ENCODE data around the gene TAS1R3. TPM values are rescaled to one million over a fixed set of nuclear protein-coding genes. Genes with fewer than 3 reads are reported as not detected.

Gene TAS1R3
- total and polyA plus RNA-seq, 7 experiments from 2014 or later: 0.32 to 2.6 (median 1.5) TPM; not detected in 1

DNA sequence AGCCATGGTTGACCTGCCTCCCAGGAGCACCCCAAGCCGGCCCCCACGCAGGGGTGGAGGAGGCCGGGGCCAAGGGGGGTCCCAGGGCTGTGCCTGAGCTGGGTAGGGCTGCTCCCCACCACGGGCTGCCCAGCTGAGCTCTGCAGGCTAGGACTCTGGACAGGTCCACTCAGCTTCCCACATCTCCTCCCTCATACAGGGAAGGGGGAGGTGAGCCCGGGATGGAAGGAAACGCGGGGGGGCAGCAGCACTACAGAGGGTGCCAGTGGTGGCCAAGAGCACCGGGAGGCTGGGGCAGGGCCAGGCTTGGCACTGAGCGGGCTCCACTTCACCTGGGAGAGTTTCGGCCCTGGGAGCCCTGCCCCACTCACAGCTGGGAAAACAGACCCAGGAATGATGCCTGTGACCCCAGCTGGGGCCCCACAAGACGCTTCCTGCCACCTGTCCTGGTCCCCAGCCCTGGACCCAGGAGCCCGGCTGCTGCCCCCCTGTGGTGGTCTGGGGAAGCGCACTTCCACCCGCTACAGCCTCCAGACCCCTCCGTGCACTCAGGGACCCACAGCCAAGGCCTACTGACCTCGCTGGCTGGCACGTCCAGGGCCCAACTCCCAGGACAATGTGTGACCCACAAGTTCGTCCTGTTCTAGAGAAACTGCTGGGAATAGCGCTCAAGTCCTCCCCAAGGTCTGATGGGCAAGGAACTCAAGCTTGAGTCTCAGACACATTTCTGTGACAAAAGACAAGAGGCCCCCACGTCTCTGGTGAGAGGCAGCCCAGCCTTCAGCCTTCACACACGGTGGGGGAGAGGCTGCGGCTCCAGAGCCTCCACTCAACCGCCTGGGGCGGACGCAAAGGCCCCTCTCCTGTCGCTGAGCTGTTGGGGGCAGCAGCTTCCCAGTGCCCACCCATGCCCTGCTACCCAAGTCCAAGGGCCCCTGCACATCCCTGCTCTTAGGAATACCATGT is 40.9 kb downstream of the TAS1R3 start:
- intact Hi-C loops (cut with micrococcal nuclease): loop anchor here (1.0 to 10.0 kb wide), 5 partner anchors 13 to 357 kb away; partner anchors contain the start of genes DVL1 (in 2 of the 2) and ISG15 (in 1 of the 2)
- Histone ChIP-seq H3K27me3 (ENCODE audit: control insufficient read depth in 2 of 2, insufficient read depth in 2 of 2, low read length in 2 of 2) (no peaks in the 10 kb centered on the region), H3K4me1 (ENCODE audit: control insufficient read depth in 2 of 2, insufficient read depth in 2 of 2, low read length in 2 of 2) (peaks cover 18 to 35% of the 10 kb centered on the region in 2 donors), H3K9me3 (ENCODE audit: control insufficient read depth in 2 of 3, low read length in 3 of 3) (no peaks in the 10 kb centered on the region), H3K27ac (ENCODE audit: low read depth, low read length) (peak overlapping the region; percentile 68), H3K36me3 (ENCODE audit: control insufficient read depth in 2 of 3, insufficient read depth in 3 of 3, low read length in 3 of 3) (peaks cover 0 to 11% (median 4%) of the 10 kb centered on the region in 3 experiments), H3K4me3 (ENCODE audit: low read length) (peak overlapping the region; percentile 33)
- POLR2A ChIA-PET: interaction anchor here (0.6 to 2.8 kb wide), 7 partner anchors 18 to 67 kb away, joined by 3 to 13 read pairs (median 5); partner anchors contain the start of genes CCNL2 and MRPL20
- ATAC-seq (peak; percentile 51), DNase-seq (peak; percentile 61 to 88 (median 73))
- peak overlapping the region; percentile 49 to 91 (median 68) for H3K4me3 Mint-ChIP-seq
- H3K27ac Mint-ChIP-seq: peak overlapping the region in 8 of 9 donors; percentile 31 to 88 (median 82)
- H3K9me3 Mint-ChIP-seq: no peaks in the 10 kb centered on the region
- peaks cover 0 to 5% (median 0%) of the 10 kb centered on the region in 5 donors for H3K36me3 Mint-ChIP-seq
- CTCF ChIA-PET: interaction anchor here (0.7 to 1.8 kb wide), 7 partner anchors 20 to 259 kb away, joined by 4 to 7 read pairs (median 5); partner anchors contain the start of genes CCNL2 and TAS1R3
- peaks cover 0 to 39% (median 23%) of the 10 kb centered on the region in 7 donors for H3K4me1 Mint-ChIP-seq
- peaks cover 0 to 2% (median 0%) of the 10 kb centered on the region in 5 donors for H3K27me3 Mint-ChIP-seq

DNA sequence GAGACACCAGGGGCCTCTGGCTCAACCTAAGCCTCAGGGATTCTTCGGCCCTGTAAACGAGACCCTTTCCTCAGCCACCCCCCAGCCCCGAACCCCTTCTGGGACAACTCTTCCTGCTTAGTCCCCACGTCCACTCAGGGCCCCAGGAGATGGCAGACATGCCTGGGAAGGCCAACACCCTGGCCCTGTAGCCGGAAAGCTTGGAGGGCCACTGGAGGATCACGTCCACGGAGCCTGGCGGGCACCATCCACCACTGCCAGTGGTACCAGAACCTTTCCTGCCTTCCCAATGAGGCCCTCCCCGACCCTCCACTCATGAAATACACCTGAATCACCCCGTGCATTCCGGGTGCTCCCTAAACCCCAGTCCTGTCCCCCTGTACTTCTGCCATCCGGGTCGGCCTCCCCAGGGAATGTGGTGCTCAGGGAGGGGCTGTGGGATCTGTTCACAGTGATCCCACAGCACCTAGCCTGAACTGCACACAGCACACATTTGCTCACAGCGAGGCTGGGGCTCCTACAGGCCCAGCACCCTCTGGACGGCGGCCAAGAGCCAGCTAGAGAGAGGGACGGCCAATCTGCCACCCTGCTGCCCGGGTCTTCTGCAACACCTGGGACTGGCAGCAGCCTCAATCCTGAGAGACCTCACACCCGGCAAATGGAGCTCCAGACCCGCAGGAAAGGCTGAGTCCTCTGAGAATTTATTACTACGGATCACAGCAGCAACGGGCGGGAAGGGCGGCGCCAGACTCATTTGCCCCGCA is 42.2 kb downstream of the TAS1R3 start:
- H3K4me1 Mint-ChIP-seq: peaks cover 0 to 39% (median 23%) of the 10 kb centered on the region in 7 donors
- H3K9me3 Mint-ChIP-seq: no peaks in the 10 kb centered on the region
- H3K4me3 Mint-ChIP-seq: peak overlapping the region; percentile 47 to 96 (median 92)
- peaks cover 0 to 2% (median 0%) of the 10 kb centered on the region in 5 donors for H3K27me3 Mint-ChIP-seq
- Histone ChIP-seq H3K27me3 (ENCODE audit: control insufficient read depth in 2 of 2, insufficient read depth in 2 of 2, low read length in 2 of 2) (no peaks in the 10 kb centered on the region), H3K9me3 (ENCODE audit: control insufficient read depth in 2 of 3, low read length in 3 of 3) (no peaks in the 10 kb centered on the region), H3K36me3 (ENCODE audit: control insufficient read depth in 2 of 3, insufficient read depth in 3 of 3, low read length in 3 of 3) (peaks cover 0 to 11% (median 4%) of the 10 kb centered on the region in 3 experiments), H3K4me1 (ENCODE audit: control insufficient read depth in 2 of 2, insufficient read depth in 2 of 2, low read length in 2 of 2) (peaks cover 18 to 35% of the 10 kb centered on the region in 2 donors), H3K4me3 (ENCODE audit: low read length) (no peak overlapping the region), H3K27ac (ENCODE audit: low read depth, low read length) (peak overlapping the region; percentile 88)
- H3K36me3 Mint-ChIP-seq: peaks cover 0 to 5% (median 0%) of the 10 kb centered on the region in 5 donors
- CTCF ChIA-PET: interaction anchor here (1.1 to 1.4 kb wide), 2 partner anchors 68 to 257 kb away, joined by 3 to 4 read pairs; no protein-coding TSS in a partner anchor
- H3K27ac Mint-ChIP-seq: peak overlapping the region; percentile 13 to 91 (median 78)
- ATAC-seq (no peak), DNase-seq (no peak)
- intact Hi-C loops (cut with micrococcal nuclease): loop anchor here in 1 of 2 donors (2.0 to 10.0 kb wide), 2 partner anchors 340 to 358 kb away; partner anchors contain the start of gene ISG15
- POLR2A ChIA-PET: interaction anchor here (1.7 to 3.3 kb wide), 3 partner anchors 21 to 26 kb away, joined by 9 to 59 read pairs (median 13); partner anchors contain the start of gene CCNL2

- CTCF ChIA-PET: interaction anchor here (1.4 to 1.9 kb wide), 2 partner anchors 26 to 257 kb away, joined by 3 to 6 read pairs; no protein-coding TSS in a partner anchor
- POLR2A ChIA-PET: interaction anchor here (0.6 to 4.5 kb wide), 8 partner anchors 8 to 100 kb away, joined by 3 to 59 read pairs (median 5); partner anchors contain the start of genes CCNL2, MRPL20 and UBE2J2
- ATAC-seq (no peak), DNase-seq (no peak)
- peaks cover 18 to 35% of the 10 kb centered on the region in 2 donors for H3K4me1 ChIP-seq (ENCODE audit: control insufficient read depth in 2 of 2, insufficient read depth in 2 of 2, low read length in 2 of 2)
- H3K36me3 ChIP-seq (ENCODE audit: control insufficient read depth in 2 of 3, insufficient read depth in 3 of 3, low read length in 3 of 3): peaks cover 0 to 11% (median 4%) of the 10 kb centered on the region in 3 experiments
- H3K4me3 ChIP-seq (ENCODE audit: low read length): peak overlapping the region; percentile 74
- H3K4me3 Mint-ChIP-seq: peak overlapping the region; percentile 77 to 96 (median 92)
- H3K27ac Mint-ChIP-seq: peak overlapping the region; percentile 53 to 91 (median 86)
- H3K27me3 ChIP-seq (ENCODE audit: control insufficient read depth in 2 of 2, insufficient read depth in 2 of 2, low read length in 2 of 2): no peaks in the 10 kb centered on the region
- no peaks in the 10 kb centered on the region for H3K9me3 ChIP-seq (ENCODE audit: control insufficient read depth in 2 of 3, low read length in 3 of 3)
- peak overlapping the region; percentile 88 for H3K27ac ChIP-seq (ENCODE audit: low read depth, low read length)
- H3K36me3 Mint-ChIP-seq: peaks cover 0 to 5% (median 0%) of the 10 kb centered on the region in 5 donors
- no peaks in the 10 kb centered on the region for H3K9me3 Mint-ChIP-seq
- peaks cover 0 to 2% (median 0%) of the 10 kb centered on the region in 5 donors for H3K27me3 Mint-ChIP-seq
- intact Hi-C loops (cut with micrococcal nuclease): loop anchor here (2.0 to 10.0 kb wide), 3 partner anchors 33 to 359 kb away; partner anchors contain the start of genes ISG15 (in 1 of the 2) and MRPL20 (in 1 of the 2)
- peaks cover 0 to 39% (median 23%) of the 10 kb centered on the region in 7 donors for H3K4me1 Mint-ChIP-seq
Measured at GRCh38 chr1:1373815-1374588, 42.9 kb downstream of the TAS1R3 start.

- intact Hi-C loops (cut with micrococcal nuclease): loop anchor here (2.0 to 10.0 kb wide), 2 partner anchors 32 to 360 kb away; partner anchors contain the start of genes ISG15 (in 1 of the 2) and MRPL20 (in 1 of the 2)
- peaks cover 18 to 35% of the 10 kb centered on the region in 2 donors for H3K4me1 ChIP-seq (ENCODE audit: control insufficient read depth in 2 of 2, insufficient read depth in 2 of 2, low read length in 2 of 2)
- H3K4me3 ChIP-seq (ENCODE audit: low read length): peak overlapping the region; percentile 74
- ATAC-seq: no peak
- H3K36me3 Mint-ChIP-seq: peaks cover 0 to 5% (median 0%) of the 10 kb centered on the region in 5 donors
- CTCF ChIA-PET: interaction anchor here (1.2 to 1.9 kb wide), 3 partner anchors 22 to 33 kb away, joined by 3 to 6 read pairs (median 5); no protein-coding TSS in a partner anchor
- H3K27me3 Mint-ChIP-seq: peaks cover 0 to 2% (median 0%) of the 10 kb centered on the region in 5 donors
- DNase-seq: peak in 1 of 9 donors; percentile 38
- peaks cover 0 to 39% (median 23%) of the 10 kb centered on the region in 7 donors for H3K4me1 Mint-ChIP-seq
- H3K36me3 ChIP-seq (ENCODE audit: control insufficient read depth in 2 of 3, insufficient read depth in 3 of 3, low read length in 3 of 3): peaks cover 0 to 11% (median 4%) of the 10 kb centered on the region in 3 experiments
- peak overlapping the region; percentile 43 to 91 (median 86) for H3K27ac Mint-ChIP-seq
- no peaks in the 10 kb centered on the region for H3K9me3 Mint-ChIP-seq
- H3K4me3 Mint-ChIP-seq: peak overlapping the region; percentile 77 to 96 (median 92)
- POLR2A ChIA-PET: interaction anchor here (0.6 to 4.5 kb wide), 17 partner anchors 9 to 361 kb away, joined by 3 to 59 read pairs (median 4); partner anchors contain the start of genes B3GALT6, C1orf159, CCNL2 and DVL1
- H3K27ac ChIP-seq (ENCODE audit: low read depth, low read length): peak overlapping the region; percentile 88
- H3K27me3 ChIP-seq (ENCODE audit: control insufficient read depth in 2 of 2, insufficient read depth in 2 of 2, low read length in 2 of 2): no peaks in the 10 kb centered on the region
- no peaks in the 10 kb centered on the region for H3K9me3 ChIP-seq (ENCODE audit: control insufficient read depth in 2 of 3, low read length in 3 of 3)
Measured at GRCh38 chr1:1374589-1374928, 43.5 kb downstream of the TAS1R3 start.

All from naive thymus-derived CD4-positive, alpha-beta T cell (primary cell).